HL-60 (cell line): Measurements from ENCODE around the gene FYN.

Experiments used
- DNase-seq, 2 experiments: peaks; one replicate each; pipeline ENCODE4 v3.0.0-alpha.2; 2010 to 2020; ENCODE audit warnings: low read depth in 1 of 2, low spot score in 1 of 2
- H3K27ac ChIP-seq: fragments of 250-450 bp; sonication (Bioruptor Pico); replicated peaks from 2 replicates; pipeline ENCODE4 v1.5.1; 2020; ENCODE audit warnings: mild to moderate bottlenecking, moderate library complexity
- H3K27me3 ChIP-seq: fragments of 250-450 bp; sonication (Bioruptor Pico); 2 replicates; pipeline ENCODE4 v1.5.1; 2021; ENCODE audit warnings: mild to moderate bottlenecking, moderate library complexity; ENCODE audit not compliant: insufficient read depth, poor library complexity, severe bottlenecking
- H3K4me3 ChIP-seq: replicated peaks from 2 replicates; pipeline ENCODE4 v1.5.1; 2011; ENCODE audit warnings: mild to moderate bottlenecking, control low read depth, low read length; ENCODE audit not compliant: insufficient read depth
- CTCF ChIP-seq: IDR thresholded peaks from one replicate; pipeline ENCODE4 v1.5.1; 2011; ENCODE audit warnings: low read length, control low read depth, inconsistent platforms; ENCODE audit not compliant: insufficient read depth
- GABPA ChIP-seq: IDR thresholded peaks from 2 replicates; pipeline ENCODE4 v1.6.1; 2012; ENCODE audit warnings: low read depth
- POLR2AphosphoS5 ChIP-seq: IDR thresholded peaks from 2 replicates; pipeline ENCODE4 v1.6.1; 2012; ENCODE audit warnings: low read depth
- REST ChIP-seq: IDR thresholded peaks from 2 replicates; pipeline ENCODE4 v1.6.1; 2012; ENCODE audit warnings: low read depth; ENCODE audit not compliant: insufficient replicate concordance
- SPI1 ChIP-seq: IDR thresholded peaks from 2 replicates; pipeline ENCODE4 v1.6.1; 2012; ENCODE audit warnings: low read depth, mild to moderate bottlenecking, borderline replicate concordance

FYN gene

GRCh38 chr6:111757342-111757741, 115.9 kb downstream of the FYN start:
- DNase-seq, result no peak
- TF ChIP-seq REST (no peak), POLR2AphosphoS5 (no peak), SPI1 (no peak), GABPA (no peak), CTCF (no peak)
- Histone ChIP-seq H3K4me3 (no peak overlapping the region), H3K27me3 (no peaks in the 10 kb centered on the region), H3K27ac (no peak overlapping the region)

- Histone ChIP-seq H3K4me3 (no peak overlapping the region), H3K27ac (no peak overlapping the region), H3K27me3 (no peaks in the 10 kb centered on the region)
- TF ChIP-seq CTCF, result no peak
- DNase-seq, result no peak
These were observed 118.8 kb downstream of the FYN start for GRCh38 chr6:111754423-111754822.

GRCh38 chr6:111753573-111753972, 119.7 kb downstream of the FYN start:
- Histone ChIP-seq H3K4me3 (no peak overlapping the region), H3K27ac (no peak overlapping the region), H3K27me3 (no peaks in the 10 kb centered on the region)
- DNase-seq, result no peak
- no peak for TF ChIP-seq GABPA
- no peak for TF ChIP-seq SPI1
- no peak for TF ChIP-seq REST
- TF ChIP-seq CTCF, result no peak
- no peak for TF ChIP-seq POLR2AphosphoS5

GRCh38 chr6:111752476-111752875, 120.8 kb downstream of the FYN start:
- H3K4me3 ChIP-seq, result no peak overlapping the region
- no peak for DNase-seq
- TF ChIP-seq CTCF (no peak), REST (no peak), SPI1 (no peak), GABPA (no peak), POLR2AphosphoS5 (no peak)
- no peak overlapping the region for H3K27ac ChIP-seq
- no peaks in the 10 kb centered on the region for H3K27me3 ChIP-seq
